ENCODE measurements around the gene RIMS1.

DNA sequence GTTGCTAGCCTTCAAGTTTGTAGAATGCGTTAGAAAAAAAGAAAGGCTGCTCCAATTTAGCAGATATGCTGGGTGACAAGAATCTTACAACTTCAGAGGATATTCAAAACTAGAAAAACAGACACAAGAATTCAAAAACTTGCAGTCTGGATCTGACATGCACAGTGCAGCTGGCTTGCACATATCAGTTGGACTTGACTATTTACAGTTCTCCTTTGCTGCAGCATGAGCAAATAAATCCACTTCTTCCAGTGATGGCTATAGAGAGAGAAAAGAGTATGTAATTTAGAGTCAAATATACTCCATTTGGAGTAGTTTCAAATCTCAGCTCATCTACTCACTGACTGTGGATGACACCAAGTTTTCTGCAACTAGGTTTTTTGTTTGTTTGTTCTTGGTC is 247.0 kb downstream of the RIMS1 start:
- TF ChIP-seq, protein P1, sequence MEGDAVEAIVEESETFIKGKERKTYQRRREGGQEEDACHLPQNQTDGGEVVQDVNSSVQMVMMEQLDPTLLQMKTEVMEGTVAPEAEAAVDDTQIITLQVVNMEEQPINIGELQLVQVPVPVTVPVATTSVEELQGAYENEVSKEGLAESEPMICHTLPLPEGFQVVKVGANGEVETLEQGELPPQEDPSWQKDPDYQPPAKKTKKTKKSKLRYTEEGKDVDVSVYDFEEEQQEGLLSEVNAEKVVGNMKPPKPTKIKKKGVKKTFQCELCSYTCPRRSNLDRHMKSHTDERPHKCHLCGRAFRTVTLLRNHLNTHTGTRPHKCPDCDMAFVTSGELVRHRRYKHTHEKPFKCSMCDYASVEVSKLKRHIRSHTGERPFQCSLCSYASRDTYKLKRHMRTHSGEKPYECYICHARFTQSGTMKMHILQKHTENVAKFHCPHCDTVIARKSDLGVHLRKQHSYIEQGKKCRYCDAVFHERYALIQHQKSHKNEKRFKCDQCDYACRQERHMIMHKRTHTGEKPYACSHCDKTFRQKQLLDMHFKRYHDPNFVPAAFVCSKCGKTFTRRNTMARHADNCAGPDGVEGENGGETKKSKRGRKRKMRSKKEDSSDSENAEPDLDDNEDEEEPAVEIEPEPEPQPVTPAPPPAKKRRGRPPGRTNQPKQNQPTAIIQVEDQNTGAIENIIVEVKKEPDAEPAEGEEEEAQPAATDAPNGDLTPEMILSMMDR (IDR thresholded peaks at IDR 0.05), result no peak
- no peak for TF ChIP-seq POLR2A (IDR thresholded peaks at IDR 0.05)
